Erythroblast (primary cell): Measurements from ENCODE around the gene NCOA7.

Source experiments
- GATA1 ChIP-seq: IDR thresholded peaks from 2 replicates; pipeline ENCODE4 v1.6.1; 2011; ENCODE audit warnings: low read depth, mild to moderate bottlenecking, control low read depth, low read length, moderate library complexity
- POLR2A ChIP-seq: IDR thresholded peaks from 2 replicates; pipeline ENCODE4 v1.6.1; 2011; ENCODE audit warnings: mild to moderate bottlenecking, low read length

GRCh38 chr6:125773387-125774341 lies 17.1 kb upstream of the NCOA7 start:
- TF ChIP-seq POLR2A = no peak
- no peak for TF ChIP-seq GATA1
